Measurements from ENCODE around the gene ZC3HAV1L.

The ZC3HAV1L gene

GRCh38 chr7:139066315-139066714 is 30.5 kb upstream of the ZC3HAV1L start:
- Histone ChIP-seq H3K27ac (replicated peaks) (no peak overlapping the region), H3K4me3 (replicated peaks; ENCODE audit: insufficient read depth, low read length) (no peak overlapping the region), H3K27me3 (ENCODE audit: insufficient read depth, poor library complexity, severe bottlenecking) (no peaks in the 10 kb centered on the region)
- DNase-seq (ENCODE audit: low read depth in 1 of 2, low spot score in 1 of 2), result no peak
- no peak for TF ChIP-seq CTCF (IDR thresholded peaks at IDR 0.05; ENCODE audit: insufficient read depth, low read length)
- no peak for TF ChIP-seq REST (IDR thresholded peaks at IDR 0.05; ENCODE audit: insufficient replicate concordance, low read depth)
- no peak for TF ChIP-seq GABPA (IDR thresholded peaks at IDR 0.05; ENCODE audit: low read depth)
- no peak for TF ChIP-seq SPI1 (IDR thresholded peaks at IDR 0.05; ENCODE audit: borderline replicate concordance, low read depth)
- TF ChIP-seq POLR2AphosphoS5 (IDR thresholded peaks at IDR 0.05; ENCODE audit: low read depth), result no peak

GRCh38 chr7:139065323-139065722 is 29.5 kb upstream of the ZC3HAV1L start:
- no peak overlapping the region for H3K27ac ChIP-seq (replicated peaks)
- TF ChIP-seq GABPA (IDR thresholded peaks at IDR 0.05; ENCODE audit: low read depth), result no peak
- TF ChIP-seq SPI1 (IDR thresholded peaks at IDR 0.05; ENCODE audit: borderline replicate concordance, low read depth), result no peak
- no peak for TF ChIP-seq REST (IDR thresholded peaks at IDR 0.05; ENCODE audit: insufficient replicate concordance, low read depth)
- H3K27me3 ChIP-seq (ENCODE audit: insufficient read depth, poor library complexity, severe bottlenecking), result no peaks in the 10 kb centered on the region
- no peak for DNase-seq (ENCODE audit: low read depth in 1 of 2, low spot score in 1 of 2)
- H3K4me3 ChIP-seq (replicated peaks; ENCODE audit: insufficient read depth, low read length), result no peak overlapping the region

GRCh38 chr7:139061416-139061815 is 25.6 kb upstream of the ZC3HAV1L start:
- TF ChIP-seq REST (IDR thresholded peaks at IDR 0.05; ENCODE audit: insufficient replicate concordance, low read depth), result no peak
- TF ChIP-seq GABPA (IDR thresholded peaks at IDR 0.05; ENCODE audit: low read depth), result no peak
- no peak for TF ChIP-seq CTCF (IDR thresholded peaks at IDR 0.05; ENCODE audit: insufficient read depth, low read length)
- TF ChIP-seq SPI1 (IDR thresholded peaks at IDR 0.05; ENCODE audit: borderline replicate concordance, low read depth), result no peak
- TF ChIP-seq POLR2AphosphoS5 (IDR thresholded peaks at IDR 0.05; ENCODE audit: low read depth), result no peak
- no peak for DNase-seq (ENCODE audit: low read depth in 1 of 2, low spot score in 1 of 2)
- no peaks in the 10 kb centered on the region for H3K27me3 ChIP-seq (ENCODE audit: insufficient read depth, poor library complexity, severe bottlenecking)
- no peak overlapping the region for H3K4me3 ChIP-seq (replicated peaks; ENCODE audit: insufficient read depth, low read length)
- H3K27ac ChIP-seq (replicated peaks), result no peak overlapping the region

Data from HL-60 (cell line).